ENCODE measurements around the gene SMIM28.
"Not testable (repeated sequence)": the region's sequence is repeated elsewhere in the genome, so short reads cannot be mapped to it uniquely, and the experiment has no call there.

SMIM28 gene

DNA sequence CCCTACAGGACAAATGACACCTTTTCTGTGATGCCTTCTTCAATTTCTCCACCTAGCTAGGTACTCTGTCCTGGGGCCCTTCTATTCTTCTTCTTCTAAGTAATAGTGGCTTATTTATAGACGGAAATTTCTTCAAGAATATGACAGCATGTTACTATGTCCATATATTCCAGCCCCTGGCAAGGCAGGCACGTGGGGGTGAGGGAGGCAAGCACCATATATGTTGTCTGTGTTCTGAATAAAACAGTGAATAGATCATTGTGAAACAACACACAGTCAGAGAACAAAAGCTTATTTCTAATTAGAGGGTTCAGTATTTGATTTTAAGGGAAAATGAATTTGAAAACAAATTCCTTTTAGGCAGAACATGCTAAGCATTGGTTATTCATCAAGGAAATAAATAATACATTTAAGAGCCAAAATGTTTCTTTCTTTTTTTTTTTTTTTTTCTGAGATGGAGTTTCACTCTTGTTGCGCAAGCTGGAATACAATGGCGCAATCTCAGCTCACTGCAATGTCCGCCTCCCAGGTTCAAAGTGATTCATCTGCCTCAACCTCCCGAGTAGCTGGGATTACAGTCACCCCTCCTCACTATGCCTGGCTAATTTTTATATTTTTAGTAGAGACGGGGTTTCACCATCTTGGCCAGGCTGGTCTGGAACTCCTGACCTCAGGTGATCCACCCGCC, 32.5 kb downstream of the SMIM28 start:
- DNase-seq, result no peak

- DNase-seq, result no peak
These were observed 33.5 kb downstream of the SMIM28 start for GRCh38 chr6:138410972-138411880.

DNA sequence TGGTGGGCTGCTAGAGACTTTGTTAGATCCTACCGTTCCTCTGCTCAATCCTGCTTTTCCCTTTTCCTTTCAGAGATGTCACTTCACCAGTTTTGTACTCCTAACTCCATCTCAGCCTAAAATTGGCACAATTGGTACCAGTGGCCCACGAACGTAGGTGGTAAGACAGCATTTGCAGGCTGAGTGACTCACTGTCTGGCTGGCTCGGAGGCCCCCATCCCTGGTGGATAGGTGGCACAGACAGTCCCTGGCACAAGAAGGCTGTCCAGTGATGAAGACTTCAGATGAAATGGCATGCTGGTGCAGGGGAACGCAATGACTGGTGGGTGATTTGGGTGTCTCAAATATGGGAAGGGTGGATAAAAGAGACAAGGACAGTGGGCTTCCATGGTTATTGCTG, 37.4 kb downstream of the SMIM28 start:
- no peak for DNase-seq

DNA sequence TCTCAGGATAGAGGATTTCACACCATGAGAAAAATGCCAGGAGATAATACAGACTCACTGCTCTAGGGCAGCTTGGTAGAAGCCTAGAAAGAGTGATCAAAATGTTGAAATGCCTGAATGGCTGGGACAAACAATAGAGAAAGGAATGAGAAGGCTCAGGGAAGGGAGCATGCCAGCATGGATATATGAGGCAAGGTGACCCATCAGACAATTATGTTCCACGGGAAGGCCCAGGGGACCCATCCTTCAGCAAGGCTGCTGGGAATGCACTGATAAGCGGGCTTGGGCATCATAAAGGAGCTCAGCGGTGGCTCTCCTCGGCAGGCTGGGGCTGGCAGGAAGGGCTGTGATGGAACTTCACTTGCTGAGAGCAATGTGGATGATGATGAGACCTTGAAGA, 38.5 kb downstream of the SMIM28 start:
- DNase-seq, result no peak

- DNase-seq, result no peak
These were observed 39.9 kb downstream of the SMIM28 start for GRCh38 chr6:138417493-138418117.

DNA sequence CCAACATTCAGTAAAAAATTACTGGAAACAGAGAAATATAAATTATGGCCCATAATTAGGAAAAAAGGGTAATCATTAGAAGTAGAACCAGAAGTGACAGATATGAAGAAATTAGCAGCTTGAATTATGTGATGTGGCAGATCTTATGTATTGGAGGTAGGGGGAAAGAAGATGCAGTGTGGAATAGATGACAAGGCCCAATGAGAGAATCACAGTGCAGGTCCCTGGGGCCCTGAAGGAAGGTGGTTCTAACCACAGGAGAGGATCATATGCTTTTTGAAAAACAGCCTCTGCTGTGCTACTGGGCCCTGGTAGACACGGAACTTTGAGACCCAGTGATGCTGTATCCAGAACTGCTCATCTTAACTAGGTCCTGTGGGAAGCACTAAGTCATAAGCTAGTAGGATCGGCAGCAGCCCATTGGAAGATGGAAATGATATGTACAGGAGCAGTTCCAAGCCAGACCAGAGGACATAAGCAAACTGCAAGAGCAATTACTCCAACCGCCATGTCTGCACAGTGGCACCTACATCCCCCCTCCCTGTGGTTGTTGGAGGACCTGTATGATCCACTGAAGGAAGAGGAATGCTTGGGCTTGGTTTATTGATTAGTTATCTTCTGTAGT, 40.5 kb downstream of the SMIM28 start:
- DNase-seq, result no peak

DNA sequence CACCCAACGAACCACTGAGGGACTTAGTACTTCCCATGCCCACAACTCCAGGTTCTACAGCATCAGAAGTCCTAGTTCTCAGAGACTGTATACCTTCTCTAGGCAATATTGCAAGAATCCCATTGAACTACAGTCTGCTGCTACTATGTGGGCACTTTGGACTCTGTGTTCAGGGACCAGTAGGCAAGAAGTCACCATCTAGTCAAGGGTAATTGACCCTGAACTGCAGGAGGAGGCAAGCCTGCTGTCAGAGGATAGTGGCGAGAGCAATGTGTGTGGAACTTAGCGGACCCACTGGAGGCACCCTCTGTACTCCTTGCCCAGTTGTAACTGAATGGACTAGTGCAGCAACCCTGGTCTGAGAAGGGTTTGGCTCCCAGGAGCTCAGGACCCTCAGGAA, 42.1 kb downstream of the SMIM28 start:
- DNase-seq, result no peak

DNA sequence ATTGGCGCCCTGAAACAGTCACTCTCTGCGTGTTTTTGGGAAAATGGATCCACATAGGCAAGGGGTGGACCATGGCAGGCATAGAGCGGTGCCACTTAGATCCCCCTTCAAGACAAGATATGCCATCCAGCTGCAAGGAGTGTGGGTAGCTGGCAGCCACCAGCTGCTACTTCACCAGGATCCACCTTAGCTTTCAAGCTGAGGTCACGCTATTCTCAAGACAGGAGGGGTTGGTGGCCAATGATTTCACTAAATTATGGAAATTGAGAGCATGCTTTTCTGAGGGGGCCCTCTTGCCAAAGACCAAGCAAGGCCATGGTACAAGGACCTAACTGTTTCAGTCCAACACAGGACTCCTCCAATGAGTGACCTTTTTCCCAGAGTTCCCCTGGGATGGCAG, 42.7 kb downstream of the SMIM28 start:
- no peak for DNase-seq

- DNase-seq, result no peak
These were observed 43.4 kb downstream of the SMIM28 start for GRCh38 chr6:138421089-138421488.

DNA sequence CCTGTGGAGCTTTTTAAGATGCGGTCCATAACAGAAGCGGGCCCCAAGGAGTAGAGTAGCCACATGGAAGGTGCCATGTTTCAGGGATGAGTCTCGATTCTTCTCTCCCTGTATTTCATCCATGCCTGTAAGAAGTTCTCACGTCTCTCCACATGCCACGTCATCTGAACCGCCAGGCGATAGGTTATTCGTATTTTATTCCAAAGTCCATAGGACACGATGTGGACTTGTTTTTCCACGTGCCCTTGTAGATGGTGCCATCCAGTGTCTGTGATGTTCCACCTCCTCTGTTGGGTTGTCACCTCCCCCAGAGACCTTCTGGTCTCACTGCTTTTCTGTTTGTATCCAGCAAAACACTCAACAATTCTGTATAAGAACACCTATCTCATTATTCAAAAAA, 43.9 kb downstream of the SMIM28 start:
- no peak for DNase-seq

- DNase-seq, result no peak
These were observed 45.2 kb downstream of the SMIM28 start for GRCh38 chr6:138422861-138423260.

DNA sequence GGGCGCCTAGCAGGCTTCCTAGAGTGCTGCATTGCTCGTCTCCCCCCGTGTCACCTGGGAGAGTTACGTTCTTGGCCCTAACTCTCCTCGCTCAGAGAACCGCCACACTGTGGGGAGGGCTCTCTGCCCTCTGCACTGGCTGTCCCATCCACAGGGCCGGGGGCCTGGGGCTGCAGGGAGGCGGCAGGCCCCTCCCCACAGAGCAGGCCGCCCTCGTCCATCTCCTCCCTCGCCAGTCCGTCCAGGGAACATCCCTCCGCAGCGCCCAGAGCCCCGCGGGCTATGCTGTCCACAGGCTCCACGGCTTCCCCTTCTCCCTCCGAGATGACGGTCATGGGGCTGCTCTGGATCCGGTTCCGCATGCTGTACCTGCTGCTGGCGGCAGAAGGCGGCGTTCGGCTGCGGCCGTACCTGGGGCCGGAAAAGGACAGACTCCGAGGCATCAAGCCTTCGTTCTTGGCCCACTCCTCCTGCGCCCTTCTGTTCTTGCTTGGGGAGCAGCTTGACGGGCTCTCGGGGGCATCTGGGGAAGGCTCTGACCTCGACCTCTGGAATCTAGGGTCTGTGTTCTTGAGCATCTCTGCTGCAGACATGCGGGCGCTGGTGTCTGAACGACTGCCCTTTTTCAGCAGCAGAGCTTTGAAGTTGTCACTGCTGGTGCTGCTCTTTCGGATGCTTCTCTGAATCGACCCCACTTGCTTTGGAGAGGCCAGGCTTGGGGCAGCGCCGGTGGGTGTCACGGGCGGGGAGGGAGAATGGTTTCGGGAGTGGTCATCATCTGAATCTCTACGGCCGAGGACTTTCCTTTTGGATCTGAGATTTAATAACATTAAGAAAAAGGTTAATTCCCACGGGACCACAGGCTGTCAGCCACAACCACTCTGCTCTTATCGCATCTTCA, 46.5 kb downstream of the SMIM28 start:
- DNase-seq, result no peak

GRCh38 chr6:138425256-138425655, 47.6 kb downstream of the SMIM28 start:
- DNase-seq, result not testable (repeated sequence)

DNA sequence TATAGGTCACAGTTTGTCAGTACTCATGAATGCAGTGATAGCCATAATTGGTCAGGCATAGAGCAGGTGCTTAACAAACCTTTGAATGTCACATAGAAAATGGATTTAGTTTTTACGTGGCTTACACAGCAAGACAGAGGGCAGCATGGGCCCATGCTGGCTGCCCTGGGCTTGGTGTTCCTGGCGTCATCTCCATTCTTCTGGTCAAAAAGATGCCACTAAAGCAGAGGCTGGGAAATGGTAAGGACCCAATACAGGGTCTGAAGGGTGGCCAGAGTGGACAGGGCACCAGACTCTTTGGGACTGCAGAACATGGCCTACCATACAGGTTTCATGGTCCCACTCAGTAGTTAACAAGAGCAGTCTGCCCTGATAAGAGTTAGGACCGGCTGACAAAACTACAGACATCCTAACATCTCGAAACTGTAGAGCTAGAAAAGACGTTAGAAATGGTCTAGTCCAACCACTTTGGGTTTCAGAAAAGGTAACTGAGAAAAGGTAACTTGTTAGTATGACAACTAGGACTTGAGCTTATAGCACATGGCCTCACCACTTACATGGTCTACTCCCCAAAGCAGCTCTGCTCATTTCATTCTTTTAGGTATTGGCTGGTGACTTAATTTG, 48.9 kb downstream of the SMIM28 start:
- no peak for DNase-seq

GRCh38 chr6:138427701-138428100, 50.0 kb downstream of the SMIM28 start:
- DNase-seq, result no peak

- DNase-seq, result no peak
These were observed 51.4 kb downstream of the SMIM28 start for GRCh38 chr6:138428944-138429598.

- DNase-seq, result no peak
These were observed 52.1 kb downstream of the SMIM28 start for GRCh38 chr6:138429761-138430160.

DNA sequence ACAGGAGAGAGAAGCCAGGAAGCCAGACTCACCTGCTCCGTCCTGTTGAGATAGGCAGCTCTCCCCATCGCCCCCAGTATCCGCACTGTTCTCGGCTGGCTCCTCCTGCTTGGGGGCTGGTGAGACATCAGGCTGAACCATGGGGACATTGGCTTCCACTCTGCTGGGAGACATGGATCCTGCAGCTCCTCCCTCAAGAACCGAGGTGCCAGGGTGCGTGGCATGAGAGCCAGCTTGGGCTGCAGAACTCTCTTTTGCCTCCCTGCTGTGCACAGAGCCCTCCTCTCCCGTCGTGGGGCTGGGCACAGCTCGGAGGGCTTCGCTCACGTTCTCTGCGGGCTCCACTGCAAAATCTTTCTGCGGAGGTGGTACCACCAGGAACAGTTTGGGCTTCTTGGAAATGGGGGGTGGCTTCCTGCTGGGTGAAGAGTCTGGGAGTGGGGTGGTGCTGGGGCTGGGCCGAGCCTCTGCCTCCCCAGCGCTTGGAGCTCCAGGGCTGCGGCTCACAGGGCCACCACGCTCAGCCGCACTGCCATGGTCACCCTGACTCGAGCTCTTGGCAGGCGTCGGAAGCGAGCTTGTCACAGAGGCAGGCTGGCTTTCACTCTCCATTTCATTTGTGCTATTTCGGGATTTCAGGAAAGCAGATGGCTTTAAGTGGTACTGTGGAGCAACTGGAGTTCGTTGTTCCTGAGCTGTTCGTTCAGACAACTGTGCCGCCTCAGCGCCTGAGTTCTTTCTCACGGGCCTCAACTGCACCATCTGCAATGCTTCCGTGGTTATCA, 52.8 kb downstream of the SMIM28 start:
- no peak for DNase-seq

GRCh38 chr6:138431256-138432062, 53.8 kb downstream of the SMIM28 start:
- DNase-seq, result no peak

DNA sequence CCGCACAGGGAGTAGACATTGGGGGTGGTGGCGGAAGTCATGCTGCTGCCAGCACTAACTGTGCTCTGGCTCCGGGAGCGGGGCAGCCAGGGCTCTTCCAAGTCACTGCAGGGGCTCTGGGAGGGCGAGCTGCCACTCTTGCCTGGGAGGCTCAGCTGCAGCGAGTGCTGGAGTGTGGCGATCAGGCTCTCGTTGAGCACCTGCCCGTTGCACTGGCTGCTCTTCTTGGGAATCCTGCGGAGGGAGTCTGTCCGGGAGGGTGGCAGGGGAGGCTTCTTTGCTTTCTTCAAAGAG, 54.3 kb downstream of the SMIM28 start:
- no peak for DNase-seq
